DLD1 (cell line): Measurements from ENCODE around the gene CYB5RL.
"Not testable (repeated sequence)": the region's sequence is repeated elsewhere in the genome, so short reads cannot be mapped to it uniquely, and the experiment has no call there.

Experiments used
- in situ Hi-C: cut with HindIII; loops from 2 replicates; pipeline ENCODE4 v1.10.0; 2017; ENCODE audit warnings: low sequenced_read_pairs

The CYB5RL gene

GRCh38 chr1:54199765-54200518 lies at the start of gene CYB5RL, which contains the start of gene MRPL37:
CYB5RL (minus strand) TSS chr1:54200030; CDS start chr1:54195616, 4,414 bp downstream.
MRPL37 (plus strand) TSS chr1:54200167; CDS start chr1:54200244, 77 bp downstream.
- in situ Hi-C loops: no loop called here

- in situ Hi-C loops: no loop called here
These were observed 49.1 kb upstream of the CYB5RL start for GRCh38 chr1:54248966-54249365.

GRCh38 chr1:54247863-54248515 lies 48.2 kb upstream of the CYB5RL start:
- in situ Hi-C loops: no loop called here

GRCh38 chr1:54246116-54246721 lies 46.4 kb upstream of the CYB5RL start:
- in situ Hi-C loops: no loop called here

GRCh38 chr1:54245501-54245900 lies 45.7 kb upstream of the CYB5RL start:
- in situ Hi-C loops: no loop called here

GRCh38 chr1:54244655-54245054 lies 44.8 kb upstream of the CYB5RL start:
- in situ Hi-C loops: no loop called here

GRCh38 chr1:54243022-54243421 lies 43.2 kb upstream of the CYB5RL start:
- in situ Hi-C loops: no loop called here

- in situ Hi-C loops: no loop called here
These were observed 41.5 kb upstream of the CYB5RL start for GRCh38 chr1:54241364-54241763.

- in situ Hi-C loops: no loop called here
These were observed 41.0 kb upstream of the CYB5RL start for GRCh38 chr1:54240741-54241335.

- in situ Hi-C loops: no loop called here
These were observed 39.8 kb upstream of the CYB5RL start for GRCh38 chr1:54239631-54240031.

- in situ Hi-C loops: no loop called here
These were observed 39.2 kb upstream of the CYB5RL start for GRCh38 chr1:54239035-54239383.

- in situ Hi-C loops: no loop called here
These were observed 38.7 kb upstream of the CYB5RL start for GRCh38 chr1:54238353-54239034.

GRCh38 chr1:54237586-54237985 lies 37.8 kb upstream of the CYB5RL start:
- in situ Hi-C loops: no loop called here

- in situ Hi-C loops: no loop called here
These were observed 34.5 kb upstream of the CYB5RL start for GRCh38 chr1:54234284-54234683.

- in situ Hi-C loops: not testable (repeated sequence)
These were observed 33.4 kb upstream of the CYB5RL start for GRCh38 chr1:54233196-54233595.

GRCh38 chr1:54230507-54231339 lies 30.9 kb upstream of the CYB5RL start:
- in situ Hi-C loops: no loop called here

GRCh38 chr1:54229281-54229891 lies 29.6 kb upstream of the CYB5RL start:
- in situ Hi-C loops: no loop called here

GRCh38 chr1:54228638-54229079 lies 28.8 kb upstream of the CYB5RL start:
- in situ Hi-C loops: no loop called here

- in situ Hi-C loops: no loop called here
These were observed 28.1 kb upstream of the CYB5RL start for GRCh38 chr1:54227891-54228310.
